T-helper 22 cell (primary cell): ENCODE results near the gene LETM1.

ENCODE experiments used
- DNase-seq: peaks from one replicate; pipeline ENCODE4 v3.0.0-alpha.2; 2020; ENCODE audit warnings: low read depth

The LETM1 gene

DNA sequence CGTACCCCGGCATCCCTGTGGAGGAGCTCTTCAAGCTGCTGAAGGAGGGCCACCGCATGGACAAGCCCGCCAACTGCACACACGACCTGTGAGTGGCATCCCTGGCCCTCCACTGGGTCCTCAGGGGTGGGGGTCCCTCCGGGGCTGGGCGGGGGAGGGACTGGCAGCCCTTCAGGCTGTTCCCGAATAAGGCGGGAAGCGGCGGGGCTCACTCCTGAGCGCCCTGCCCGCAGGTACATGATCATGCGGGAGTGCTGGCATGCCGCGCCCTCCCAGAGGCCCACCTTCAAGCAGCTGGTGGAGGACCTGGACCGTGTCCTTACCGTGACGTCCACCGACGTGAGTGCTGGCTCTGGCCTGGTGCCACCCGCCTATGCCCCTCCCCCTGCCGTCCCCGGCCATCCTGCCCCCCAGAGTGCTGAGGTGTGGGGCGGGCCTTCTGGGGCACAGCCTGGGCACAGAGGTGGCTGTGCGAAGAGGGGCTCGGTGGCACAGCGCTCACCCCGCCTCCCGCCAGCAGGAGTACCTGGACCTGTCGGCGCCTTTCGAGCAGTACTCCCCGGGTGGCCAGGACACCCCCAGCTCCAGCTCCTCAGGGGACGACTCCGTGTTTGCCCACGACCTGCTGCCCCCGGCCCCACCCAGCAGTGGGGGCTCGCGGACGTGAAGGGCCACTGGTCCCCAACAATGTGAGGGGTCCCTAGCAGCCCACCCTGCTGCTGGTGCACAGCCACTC, 49.2 kb downstream of the LETM1 start:
- no peak for DNase-seq

DNA sequence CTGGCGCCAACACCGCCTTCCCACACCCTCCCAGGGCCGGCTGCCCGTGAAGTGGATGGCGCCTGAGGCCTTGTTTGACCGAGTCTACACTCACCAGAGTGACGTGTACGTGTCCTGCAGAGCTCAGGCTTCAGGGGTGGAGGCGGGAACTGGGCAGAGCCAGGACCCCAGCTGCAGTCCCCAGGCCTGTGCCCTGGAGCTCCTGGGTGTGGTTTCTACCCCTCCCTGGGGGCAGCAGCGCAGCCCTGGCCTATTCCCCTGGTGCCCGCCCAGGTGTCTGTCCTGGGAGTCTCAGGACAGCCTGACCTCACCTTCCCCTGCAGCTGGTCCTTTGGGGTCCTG, 49.8 kb downstream of the LETM1 start:
- no peak for DNase-seq

DNA sequence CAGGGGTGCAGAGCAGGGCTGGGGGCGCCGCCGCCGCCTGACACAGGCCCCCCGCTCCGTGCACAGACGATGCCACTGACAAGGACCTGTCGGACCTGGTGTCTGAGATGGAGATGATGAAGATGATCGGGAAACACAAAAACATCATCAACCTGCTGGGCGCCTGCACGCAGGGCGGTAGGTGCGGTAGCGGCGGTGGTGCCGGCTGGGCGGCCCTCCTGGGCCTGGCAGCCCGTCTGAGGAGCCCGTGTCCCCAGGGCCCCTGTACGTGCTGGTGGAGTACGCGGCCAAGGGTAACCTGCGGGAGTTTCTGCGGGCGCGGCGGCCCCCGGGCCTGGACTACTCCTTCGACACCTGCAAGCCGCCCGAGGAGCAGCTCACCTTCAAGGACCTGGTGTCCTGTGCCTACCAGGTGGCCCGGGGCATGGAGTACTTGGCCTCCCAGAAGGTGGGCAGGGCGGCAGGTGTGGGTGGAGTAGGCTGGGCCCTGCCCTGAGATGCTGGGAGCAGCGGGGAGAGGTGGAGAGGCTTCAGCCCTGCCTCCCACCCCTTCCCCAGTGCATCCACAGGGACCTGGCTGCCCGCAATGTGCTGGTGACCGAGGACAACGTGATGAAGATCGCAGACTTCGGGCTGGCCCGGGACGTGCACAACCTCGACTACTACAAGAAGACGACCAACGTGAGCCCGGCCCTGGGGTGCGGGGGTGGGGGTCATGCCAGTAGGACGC, 50.3 kb downstream of the LETM1 start:
- no peak for DNase-seq

DNA sequence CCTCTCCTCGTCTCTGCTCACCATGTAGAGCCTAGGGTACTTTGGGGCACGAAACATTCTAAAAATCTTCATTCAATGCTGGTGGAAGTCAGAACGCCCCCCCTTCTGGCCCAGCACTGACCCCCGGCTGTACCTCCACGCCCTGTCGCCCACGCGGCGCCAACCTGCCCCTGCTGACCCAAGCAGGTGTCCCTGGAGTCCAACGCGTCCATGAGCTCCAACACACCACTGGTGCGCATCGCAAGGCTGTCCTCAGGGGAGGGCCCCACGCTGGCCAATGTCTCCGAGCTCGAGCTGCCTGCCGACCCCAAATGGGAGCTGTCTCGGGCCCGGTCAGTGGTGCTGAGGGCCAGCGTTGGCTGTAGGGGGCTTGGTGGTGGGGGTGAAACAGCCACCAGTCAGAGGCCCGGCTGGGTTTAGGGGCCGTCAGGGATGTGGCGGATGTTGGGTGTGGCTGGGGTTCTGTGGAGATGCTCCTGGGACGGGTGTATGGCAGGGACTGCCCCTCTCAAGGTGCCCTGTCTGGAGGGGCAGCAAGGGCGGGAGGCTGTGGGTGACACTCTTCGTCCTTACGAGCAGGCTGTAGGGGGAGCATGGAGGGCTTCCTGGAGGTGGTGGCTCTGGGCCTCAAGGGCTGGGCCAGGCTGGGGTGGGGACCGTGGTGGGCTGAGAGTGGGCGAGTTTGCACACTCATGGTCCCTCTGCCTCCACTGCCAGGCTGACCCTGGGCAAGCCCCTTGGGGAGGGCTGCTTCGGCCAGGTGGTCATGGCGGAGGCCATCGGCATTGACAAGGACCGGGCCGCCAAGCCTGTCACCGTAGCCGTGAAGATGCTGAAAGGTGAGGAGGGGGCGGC, 51.1 kb downstream of the LETM1 start:
- DNase-seq = no peak

DNA sequence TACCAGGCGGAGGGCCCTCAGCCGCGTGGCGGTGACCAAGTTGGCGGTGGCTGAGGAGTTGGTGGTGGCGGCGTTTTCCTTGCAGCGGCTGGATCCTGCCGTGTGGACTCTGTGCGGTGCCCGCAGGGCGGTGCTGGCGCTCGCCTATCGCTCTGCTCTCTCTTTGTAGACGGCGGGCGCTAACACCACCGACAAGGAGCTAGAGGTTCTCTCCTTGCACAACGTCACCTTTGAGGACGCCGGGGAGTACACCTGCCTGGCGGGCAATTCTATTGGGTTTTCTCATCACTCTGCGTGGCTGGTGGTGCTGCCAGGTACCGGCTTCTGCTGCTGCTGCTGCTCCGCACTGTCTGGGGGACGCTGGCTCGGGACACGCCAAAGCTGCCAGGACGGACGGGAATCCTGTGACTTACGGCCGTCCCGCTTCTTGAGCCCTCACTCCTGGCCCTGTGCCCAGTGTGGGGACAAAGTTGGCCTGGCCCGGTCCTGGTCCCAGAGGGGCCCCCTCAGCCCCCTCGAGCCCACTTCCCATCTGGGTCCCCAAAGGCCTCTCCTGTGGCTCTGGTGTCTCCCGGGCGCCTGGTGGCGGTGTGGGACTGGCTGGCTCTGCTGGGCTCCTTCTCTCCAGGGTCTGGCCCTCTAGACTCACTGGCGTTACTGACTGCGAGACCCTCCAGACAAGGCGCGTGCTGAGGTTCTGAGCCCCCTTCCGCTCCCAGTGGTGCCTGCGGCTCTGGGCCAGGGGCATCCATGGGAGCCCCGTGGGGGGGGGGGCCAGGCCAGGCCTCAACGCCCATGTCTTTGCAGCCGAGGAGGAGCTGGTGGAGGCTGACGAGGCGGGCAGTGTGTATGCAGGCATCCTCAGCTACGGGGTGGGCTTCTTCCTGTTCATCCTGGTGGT, 52.2 kb downstream of the LETM1 start:
- no peak for DNase-seq

DNA sequence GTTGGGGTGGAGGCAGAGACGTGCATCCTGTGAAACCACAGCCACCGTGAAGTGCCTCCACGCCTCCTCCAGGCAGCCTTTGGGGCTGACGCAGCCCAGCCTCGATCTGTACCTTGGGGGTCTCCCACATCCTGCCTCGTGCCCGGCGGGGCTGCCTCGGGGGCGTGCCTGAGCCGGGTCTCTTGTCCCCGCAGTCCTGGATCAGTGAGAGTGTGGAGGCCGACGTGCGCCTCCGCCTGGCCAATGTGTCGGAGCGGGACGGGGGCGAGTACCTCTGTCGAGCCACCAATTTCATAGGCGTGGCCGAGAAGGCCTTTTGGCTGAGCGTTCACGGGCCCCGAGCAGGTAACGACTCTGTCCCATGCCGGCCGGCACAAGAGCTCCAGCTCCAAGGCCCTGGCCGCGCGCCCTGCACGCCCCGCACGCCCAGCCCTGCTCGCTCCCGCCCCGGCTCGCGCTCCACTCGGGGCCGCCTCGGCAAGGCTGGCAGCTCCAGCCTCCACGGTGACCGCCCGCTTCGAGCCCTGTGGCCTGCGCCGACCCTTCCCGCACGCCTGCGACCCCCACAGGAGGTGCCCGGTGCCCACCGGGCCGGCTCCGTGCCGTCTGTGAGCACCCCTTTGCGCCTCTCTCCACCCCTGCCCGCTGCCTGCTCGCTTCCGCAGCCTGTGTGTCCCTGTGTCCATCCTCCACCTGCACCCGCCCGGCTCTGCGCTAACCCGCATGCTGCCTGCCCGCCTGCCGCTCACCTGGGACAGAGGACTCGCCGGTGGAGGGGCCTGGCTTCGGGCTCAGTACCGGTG, 53.0 kb downstream of the LETM1 start:
- DNase-seq = no peak

DNA sequence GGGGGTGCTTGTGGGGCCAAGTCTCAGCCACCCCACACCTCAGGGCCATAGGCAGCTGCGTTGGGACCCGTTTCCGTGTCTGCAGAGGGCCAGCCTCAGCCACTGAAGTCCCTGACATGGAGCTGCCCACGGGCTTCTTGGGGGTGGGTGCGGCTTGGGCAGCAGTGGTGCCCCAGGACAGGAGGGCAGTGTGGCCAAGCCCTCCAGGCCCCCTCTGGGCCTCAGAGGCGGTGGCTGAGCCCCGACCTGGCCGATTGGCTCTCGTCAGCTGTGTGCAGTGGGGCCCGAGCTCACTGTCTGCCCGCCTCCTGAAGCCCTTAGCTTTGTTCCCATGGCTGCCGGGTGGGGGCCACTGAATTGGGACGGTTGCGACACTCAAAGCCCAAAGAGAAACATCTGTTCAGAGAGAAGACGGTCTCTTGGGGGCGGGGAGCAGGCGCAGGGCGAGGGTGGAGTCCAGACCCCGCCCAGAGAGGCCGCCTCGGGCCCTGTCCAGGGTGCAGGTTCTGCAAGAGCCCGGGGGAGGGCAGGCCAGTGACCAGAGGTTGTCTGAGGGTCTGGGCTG, 53.7 kb downstream of the LETM1 start:
- no peak for DNase-seq

DNA sequence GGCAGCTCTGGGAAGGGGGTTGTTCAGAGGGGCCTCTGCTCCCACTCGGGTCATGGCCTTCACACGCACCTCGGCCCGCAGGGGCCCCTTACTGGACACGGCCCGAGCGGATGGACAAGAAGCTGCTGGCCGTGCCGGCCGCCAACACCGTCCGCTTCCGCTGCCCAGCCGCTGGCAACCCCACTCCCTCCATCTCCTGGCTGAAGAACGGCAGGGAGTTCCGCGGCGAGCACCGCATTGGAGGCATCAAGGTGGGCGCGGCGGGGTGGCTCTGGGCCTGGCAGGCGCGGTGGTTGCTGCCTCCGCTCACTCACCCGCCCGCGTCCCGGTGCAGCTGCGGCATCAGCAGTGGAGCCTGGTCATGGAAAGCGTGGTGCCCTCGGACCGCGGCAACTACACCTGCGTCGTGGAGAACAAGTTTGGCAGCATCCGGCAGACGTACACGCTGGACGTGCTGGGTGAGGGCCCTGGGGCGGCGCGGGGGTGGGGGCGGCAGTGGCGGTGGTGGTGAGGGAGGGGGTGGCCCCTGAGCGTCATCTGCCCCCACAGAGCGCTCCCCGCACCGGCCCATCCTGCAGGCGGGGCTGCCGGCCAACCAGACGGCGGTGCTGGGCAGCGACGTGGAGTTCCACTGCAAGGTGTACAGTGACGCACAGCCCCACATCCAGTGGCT, 54.5 kb downstream of the LETM1 start:
- DNase-seq = no peak

DNA sequence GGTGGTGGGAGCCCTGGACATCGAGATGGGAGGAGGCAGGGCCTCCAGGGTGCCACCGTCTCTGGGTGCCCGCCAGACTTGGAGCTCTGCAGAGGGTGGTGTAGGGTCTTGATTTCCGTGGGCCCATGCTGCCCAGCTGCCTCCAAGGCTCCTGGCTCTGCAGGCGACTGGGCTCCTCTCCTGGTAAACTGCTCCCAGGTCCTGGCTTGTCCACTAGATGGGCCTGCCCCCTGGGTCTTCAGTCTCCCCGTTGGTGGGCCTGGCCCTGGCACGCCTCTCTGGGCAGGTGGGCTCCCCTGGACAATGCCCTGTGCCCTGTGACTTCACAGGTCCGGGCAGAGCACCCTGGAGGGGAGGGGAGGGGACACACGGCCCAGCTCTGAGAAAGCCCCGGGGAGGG, 55.2 kb downstream of the LETM1 start:
- DNase-seq = no peak

DNA sequence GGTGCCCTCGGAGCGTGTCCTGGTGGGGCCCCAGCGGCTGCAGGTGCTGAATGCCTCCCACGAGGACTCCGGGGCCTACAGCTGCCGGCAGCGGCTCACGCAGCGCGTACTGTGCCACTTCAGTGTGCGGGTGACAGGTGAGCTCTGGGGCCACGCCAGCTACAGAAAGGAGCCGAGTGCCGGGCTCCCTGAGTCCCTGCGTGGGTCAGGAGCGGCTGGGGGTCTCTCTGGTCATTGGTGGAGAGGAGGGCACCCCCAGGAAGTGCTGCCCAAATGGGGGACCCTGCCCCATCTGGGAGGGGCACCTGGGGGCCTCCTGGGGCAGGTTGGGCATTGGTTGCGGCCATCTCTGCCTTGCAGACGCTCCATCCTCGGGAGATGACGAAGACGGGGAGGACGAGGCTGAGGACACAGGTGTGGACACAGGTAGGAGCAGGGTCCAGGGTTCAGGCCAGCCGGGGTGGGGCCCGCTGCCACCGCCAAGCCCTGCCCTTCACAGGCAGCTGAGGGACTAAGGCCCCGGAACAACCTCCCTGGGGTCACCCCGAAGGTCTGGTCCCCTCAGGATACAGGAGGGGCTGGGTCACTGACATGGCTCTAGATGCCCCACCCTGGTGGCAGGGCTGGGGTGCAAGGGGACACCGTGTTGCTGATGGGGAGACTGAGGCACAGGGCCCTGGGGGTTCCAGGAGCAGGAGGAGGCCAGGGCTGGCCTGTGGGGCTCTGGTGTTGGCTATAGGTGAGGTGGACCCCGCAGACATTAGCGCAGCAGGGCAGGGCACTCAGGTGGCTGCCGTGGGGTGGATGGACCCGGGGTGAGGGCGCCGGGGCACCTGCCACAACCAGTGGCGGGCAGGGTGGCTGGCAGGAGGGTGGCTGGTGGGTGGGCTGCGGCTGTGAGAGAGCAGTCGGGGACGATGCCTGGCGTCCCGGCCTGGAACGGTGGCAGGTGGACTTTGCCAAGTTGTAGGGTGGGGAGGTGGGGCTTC, 56.3 kb downstream of the LETM1 start:
- DNase-seq = no peak

DNA sequence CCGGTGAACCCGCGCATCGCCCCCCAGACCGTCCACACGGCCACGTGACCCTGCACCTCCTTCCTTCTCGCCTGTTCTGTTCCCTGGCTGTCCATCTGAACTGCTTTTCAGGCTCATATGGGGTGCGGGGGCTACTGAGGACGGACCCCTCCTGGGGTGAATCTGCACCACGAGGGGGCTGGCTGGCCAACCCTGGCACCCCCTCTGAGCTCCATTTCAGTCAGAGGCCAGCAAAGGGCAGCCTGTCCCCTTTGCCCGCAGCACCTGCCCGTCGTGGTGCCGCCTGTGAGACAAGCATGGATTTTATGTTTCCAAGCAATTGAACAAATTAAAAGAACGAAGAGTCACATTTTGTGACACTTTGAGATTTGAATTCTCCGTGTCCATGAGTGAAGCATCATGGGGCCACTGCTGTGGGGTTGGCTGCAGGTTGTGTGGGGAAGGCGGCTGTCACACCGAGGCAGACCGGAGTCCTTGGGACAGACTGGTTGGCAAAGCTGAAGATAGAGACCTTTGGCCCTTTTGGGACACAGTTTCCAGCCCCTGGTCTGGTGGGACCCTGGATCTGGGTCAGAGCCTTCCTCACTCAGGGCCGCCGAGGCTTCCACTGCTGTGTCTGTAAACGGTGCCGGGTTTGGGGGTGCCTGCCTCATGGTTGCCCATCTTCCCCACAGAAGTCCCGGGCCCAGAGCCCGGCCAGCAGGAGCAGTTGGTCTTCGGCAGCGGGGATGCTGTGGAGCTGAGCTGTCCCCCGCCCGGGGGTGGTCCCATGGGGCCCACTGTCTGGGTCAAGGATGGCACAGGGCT, 57.2 kb downstream of the LETM1 start:
- no peak for DNase-seq

DNA sequence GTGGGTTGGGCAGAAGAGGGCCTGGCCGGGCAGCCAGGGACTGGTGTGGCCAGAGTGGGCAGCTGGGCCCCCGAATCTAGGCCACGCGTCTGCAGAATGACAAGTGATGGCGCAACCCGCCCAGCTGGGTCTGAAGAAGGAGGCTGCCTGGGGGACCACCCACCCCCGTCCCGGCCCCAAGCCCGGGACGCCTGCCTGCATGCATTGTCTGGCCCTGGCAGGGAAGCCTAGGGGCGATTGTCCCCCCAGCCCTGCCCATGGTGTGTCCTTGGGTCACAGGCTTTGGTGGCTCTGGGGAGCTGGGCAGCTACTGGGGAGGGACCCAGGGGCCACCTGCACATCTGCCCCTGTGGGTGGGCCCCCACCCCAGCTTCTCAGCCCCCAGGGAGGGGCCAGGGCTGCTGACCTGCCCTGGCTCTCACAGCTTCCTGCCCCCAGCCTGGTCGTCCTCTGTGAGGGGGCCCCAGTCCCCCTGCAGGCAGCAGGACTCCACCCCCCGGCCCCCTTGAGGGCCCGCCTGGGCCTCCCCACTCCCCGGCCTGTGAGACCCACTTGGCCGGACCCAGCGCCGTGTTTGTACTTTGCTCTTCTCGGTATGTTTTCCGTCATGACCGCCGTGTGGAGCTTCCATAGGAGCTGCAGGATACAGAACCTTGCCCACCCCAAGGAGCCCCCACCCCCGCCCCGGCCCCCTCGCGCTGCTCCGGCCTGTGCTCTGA, 57.9 kb downstream of the LETM1 start:
- DNase-seq = no peak

DNA sequence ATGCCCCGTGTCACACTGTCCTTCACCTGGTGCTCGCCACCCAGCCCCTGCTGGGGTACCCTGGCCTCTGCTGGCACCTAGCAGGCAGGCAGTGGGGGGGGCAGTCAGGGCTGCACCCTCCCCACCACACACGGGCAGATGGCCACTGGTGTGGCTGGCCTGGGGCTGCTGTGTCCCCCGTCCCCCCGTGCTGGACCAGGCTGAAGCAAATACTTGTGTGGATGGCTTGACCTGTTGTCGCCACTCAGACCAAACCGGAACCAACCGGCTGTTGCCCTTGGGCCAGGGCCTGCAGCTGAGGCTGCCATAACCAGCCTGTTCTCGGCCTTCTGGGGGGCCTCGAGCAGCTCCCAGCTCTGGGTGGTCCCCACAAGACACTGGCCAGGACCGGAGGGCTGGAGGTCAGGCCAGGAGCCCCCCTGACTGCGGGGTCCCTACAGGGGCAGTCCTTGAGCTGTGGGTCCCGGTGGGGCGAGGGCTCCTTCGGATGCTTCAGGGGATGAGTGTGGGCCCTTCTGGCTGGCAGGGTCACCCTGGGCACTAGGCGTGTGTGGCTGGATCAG, 58.6 kb downstream of the LETM1 start:
- DNase-seq = no peak

DNA sequence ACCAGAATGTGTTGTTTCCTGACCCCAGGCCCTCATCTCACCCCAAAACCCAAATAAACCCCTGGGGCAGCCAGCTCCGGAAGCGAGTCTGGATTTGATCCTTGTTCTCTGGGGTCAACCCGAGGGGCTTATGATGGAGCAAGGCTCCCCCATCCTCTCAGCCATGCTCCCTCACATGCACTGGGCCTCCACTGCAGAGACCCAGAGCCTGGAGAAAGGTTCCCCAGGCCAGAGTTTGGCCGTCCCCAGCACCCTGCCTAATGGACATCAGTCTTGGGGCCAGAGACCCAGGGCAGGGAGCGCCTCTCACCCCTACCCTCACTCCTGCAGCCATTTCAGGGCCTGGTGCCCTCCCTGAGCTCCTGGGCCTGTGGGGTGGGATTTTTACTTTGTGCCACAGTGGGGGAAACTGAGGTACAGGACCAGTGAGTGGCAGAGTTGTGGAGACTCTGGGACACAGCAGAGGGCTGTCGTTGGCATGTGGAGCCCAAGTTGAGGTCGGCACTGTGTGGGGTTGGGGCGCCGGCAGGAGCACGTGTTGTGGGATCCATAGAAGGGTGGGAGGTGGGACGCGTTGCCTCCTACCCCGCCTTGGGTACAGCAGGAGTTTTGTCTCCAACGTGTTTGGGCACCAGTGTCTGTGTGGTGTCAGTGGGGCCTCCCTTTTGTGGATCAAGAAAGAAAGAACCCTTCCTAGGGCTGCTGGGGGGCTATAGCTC, 59.3 kb downstream of the LETM1 start:
- no peak for DNase-seq

DNA sequence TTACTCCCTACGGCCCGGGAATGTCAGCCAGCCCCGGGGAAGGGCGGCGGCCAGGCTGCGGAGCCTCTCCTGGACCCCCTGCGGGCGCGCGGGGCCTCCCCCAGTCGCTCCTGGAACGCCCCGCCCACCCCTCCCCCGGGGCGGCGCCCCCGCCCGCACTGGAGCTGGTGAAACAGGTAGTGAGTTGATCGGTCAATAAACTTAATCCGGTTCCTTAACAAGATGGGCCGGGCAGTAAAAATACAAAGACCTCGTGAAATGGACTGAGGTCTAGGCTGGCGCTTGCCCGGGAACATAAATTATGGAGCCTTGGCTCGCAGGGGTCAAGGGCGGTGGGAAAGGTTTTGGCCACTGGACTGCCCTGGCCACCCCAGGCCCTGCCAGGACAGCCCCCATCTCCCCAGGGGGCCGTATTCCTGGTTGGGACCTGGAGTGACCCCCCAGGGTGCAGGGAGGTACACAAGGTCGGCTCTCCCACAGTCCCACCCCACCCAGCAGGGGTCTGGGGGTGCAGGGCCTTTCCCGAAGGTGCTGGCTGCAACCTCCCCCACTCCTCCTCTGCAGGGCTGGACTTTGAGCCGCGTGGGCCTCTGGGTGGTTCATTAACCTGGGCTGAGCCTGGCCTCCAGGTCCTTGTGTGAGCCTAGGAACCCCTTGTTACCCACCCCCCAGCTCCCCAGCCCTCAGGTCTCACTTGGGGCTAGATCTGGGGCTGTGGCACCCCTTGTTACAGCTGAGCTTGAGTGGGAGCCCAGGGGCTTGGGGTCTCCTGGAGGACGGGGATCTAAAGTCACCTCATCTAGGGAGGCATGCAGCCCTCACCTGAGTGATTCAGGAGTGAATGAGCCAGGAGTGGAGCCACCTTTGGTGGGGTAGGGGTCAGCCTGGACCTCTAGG, 60.4 kb downstream of the LETM1 start:
- no peak for DNase-seq
